GM12891 (cell line): ENCODE measurements around the gene TMEM266.

Source experiments
- PAX5 ChIP-seq: IDR thresholded peaks from 2 replicates; pipeline ENCODE4 v1.6.1; 2011; ENCODE audit warnings: low read length, moderate library complexity, mild to moderate bottlenecking; ENCODE audit not compliant: insufficient read depth, severe bottlenecking
- POLR2A ChIP-seq: IDR thresholded peaks from 2 replicates; pipeline ENCODE4 v1.6.1; 2011; ENCODE audit warnings: low read depth, low read length, control low read depth
- POLR2AphosphoS5 ChIP-seq: IDR thresholded peaks from 2 replicates; pipeline ENCODE4 v1.6.1; 2011; ENCODE audit warnings: low read depth, low read length, control low read depth
- TAF1 ChIP-seq: IDR thresholded peaks from 2 replicates; pipeline ENCODE4 v1.6.1; 2011; ENCODE audit warnings: low read depth, low read length, control low read depth

DNA sequence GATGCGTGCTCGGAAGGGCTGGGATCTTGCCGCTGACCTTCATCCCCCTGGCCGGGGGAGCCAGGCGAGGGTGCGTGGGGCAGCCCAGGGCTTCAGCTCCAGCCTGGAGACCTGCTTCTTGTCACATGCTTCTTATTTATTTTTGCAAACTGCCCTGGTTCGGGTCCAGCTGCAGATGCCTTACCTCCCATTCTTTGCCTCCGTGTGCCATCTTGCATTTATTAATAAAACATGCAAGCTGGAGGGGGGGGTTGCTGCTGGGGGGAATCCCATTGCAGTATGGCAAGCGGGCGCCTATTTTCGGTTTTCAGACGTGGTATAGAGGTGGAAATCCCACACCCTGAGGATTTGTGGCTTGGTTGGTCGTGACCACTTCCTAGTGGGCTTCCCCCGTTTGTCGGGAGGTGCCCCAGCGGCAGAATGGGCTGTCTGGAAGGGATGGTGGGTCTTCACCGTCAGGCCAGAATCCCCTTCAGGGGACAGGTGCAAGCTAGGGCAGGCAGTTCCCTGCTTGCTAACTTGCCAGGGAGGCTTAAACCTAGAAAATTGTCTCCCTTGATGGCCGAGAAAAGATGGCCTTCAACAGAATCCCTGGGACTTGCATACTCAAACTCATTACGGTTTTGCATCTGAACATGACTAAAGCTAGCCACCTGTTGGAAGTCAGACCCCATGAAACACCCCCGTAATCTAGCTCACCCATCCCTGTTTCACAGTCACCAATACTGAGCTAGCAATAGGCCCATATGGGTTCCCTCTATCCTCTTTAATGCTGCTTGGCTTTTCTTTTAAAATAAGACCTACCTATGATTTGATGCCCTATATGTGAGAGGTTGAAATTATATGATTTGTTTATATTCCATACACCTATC, 569 bp downstream of the TMEM266 start:
- TF ChIP-seq POLR2AphosphoS5 (no peak), TAF1 (no peak), POLR2A (no peak), PAX5 (no peak)
